GM18511 (cell line): ENCODE data around the gene CACNA2D2.

Experiments
- ATAC-seq: cut with Tn5 transposase; IDR thresholded peaks from one replicate; pipeline ENCODE4 v1.9.1; 2021; ENCODE audit warnings: mild to moderate bottlenecking, moderate library complexity; ENCODE audit not compliant: unreplicated experiment

CACNA2D2 gene

GRCh38 chr3:50503504-50504342 is at the start of gene CACNA2D2:
Gene CACNA2D2 (minus strand): TSS chr3:50503634. CDS start chr3:50503423, 211 bp downstream.
- ATAC-seq: no peak

GRCh38 chr3:50552598-50552997 is 49.2 kb upstream of the CACNA2D2 start:
- ATAC-seq: no peak

GRCh38 chr3:50551681-50552435 is 48.4 kb upstream of the CACNA2D2 start:
- ATAC-seq: no peak

GRCh38 chr3:50551054-50551659 is 47.7 kb upstream of the CACNA2D2 start:
- no peak for ATAC-seq

- no peak for ATAC-seq
Measured at GRCh38 chr3:50550079-50550736, 46.8 kb upstream of the CACNA2D2 start.

GRCh38 chr3:50549226-50549625 is 45.8 kb upstream of the CACNA2D2 start:
- no peak for ATAC-seq

GRCh38 chr3:50545781-50546180 is 42.3 kb upstream of the CACNA2D2 start:
- ATAC-seq: no peak

- no peak for ATAC-seq
Measured at GRCh38 chr3:50542177-50543034, 39.0 kb upstream of the CACNA2D2 start.

- ATAC-seq: no peak
Measured at GRCh38 chr3:50539356-50540286, 36.2 kb upstream of the CACNA2D2 start.

GRCh38 chr3:50537421-50538129 is 34.1 kb upstream of the CACNA2D2 start:
- ATAC-seq: no peak

GRCh38 chr3:50536471-50537180 is 33.2 kb upstream of the CACNA2D2 start:
- no peak for ATAC-seq

- ATAC-seq: no peak
Measured at GRCh38 chr3:50534681-50535330, 31.4 kb upstream of the CACNA2D2 start.

- ATAC-seq: no peak
Measured at GRCh38 chr3:50533807-50534461, 30.5 kb upstream of the CACNA2D2 start.

- ATAC-seq: no peak
Measured at GRCh38 chr3:50533316-50533715, 29.9 kb upstream of the CACNA2D2 start.

GRCh38 chr3:50532062-50532705 is 28.8 kb upstream of the CACNA2D2 start:
- ATAC-seq: no peak

GRCh38 chr3:50531201-50531600 is 27.8 kb upstream of the CACNA2D2 start:
- no peak for ATAC-seq
